HT-29 (cell line): ENCODE measurements around the gene IDI1. TPM values are rescaled to one million over a fixed set of nuclear protein-coding genes. Genes with fewer than 3 reads are reported as not detected.
"Not testable (repeated sequence)": the region's sequence is repeated elsewhere in the genome, so short reads cannot be mapped to it uniquely, and the experiment has no call there.

Source experiments
- DNase-seq: peaks from one replicate; pipeline ENCODE4 v3.0.0-alpha.2; 2015; ENCODE audit warnings: low spot score
- total RNA-seq: library from RNA; depleted of rRNA; stranded (reverse); fragments of >200 nt; shearing (Covaris generic); gene quantifications from 2 replicates; pipeline ENCODE4 v1.2.3, GENCODE V29; 2014; rRNA removed

IDI1 gene
- 66.9 and 70.7 TPM in 2 replicates for total RNA-seq

DNA sequence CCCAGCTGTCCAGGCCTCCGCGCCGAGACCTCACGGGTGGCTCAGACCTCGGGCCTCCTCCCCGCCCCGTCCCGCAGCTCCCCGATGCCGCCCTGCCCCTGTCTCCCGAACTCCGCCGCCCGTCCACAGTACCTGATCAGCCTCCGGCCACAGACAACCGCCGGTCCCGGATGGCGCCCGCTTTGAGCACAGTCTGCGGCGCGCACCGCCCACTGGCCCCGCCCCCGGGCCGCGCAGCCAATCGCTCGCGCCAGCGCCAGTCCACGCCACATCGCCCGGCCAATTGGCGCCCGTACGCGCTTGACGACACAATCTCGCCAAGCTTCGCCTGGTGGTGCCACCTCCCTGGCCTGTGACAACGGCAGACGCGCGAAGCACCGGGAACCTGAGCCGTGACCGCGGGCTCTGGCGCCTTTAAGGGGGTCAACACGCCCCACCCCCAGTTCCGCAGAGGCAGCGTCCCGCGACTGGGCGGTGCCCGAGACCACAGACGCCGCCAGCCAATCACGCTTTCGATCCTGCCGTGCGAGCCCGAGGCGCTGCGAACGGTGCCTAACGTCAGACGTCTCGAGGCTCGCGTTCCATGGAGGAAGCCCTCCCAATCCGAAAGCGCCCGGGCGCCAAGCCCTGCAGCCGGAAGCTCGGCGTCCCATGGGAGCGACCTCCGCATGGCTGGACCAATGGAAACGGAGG, at the start of gene IDI1:
TSS of gene IDI1 (minus strand) at position 388 of the 693 bp plus-strand sequence. CDS start at position 272, 116 bp downstream.
- peak; percentile 99 for DNase-seq

DNA sequence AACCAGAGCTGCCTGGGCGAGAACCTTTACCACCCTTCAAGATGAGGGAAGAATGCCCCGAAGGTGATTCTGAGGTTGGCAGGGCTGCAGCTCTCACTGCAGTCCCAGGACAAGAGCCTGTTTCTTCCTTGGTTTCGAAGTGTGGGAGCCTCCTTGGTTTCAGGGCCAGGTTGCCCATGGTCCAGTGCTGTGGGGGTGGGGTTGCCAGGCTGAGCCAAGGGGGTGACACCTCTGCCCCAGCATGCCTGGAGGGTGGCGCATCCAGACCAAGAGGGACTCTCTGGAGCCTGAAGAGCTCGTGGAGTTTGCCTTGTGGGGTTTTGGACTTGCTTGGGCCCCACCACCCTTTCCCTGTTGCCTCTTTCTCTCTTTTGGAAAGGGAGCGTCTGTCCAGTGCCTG, 48.5 kb upstream of the IDI1 start:
- DNase-seq = no peak

DNA sequence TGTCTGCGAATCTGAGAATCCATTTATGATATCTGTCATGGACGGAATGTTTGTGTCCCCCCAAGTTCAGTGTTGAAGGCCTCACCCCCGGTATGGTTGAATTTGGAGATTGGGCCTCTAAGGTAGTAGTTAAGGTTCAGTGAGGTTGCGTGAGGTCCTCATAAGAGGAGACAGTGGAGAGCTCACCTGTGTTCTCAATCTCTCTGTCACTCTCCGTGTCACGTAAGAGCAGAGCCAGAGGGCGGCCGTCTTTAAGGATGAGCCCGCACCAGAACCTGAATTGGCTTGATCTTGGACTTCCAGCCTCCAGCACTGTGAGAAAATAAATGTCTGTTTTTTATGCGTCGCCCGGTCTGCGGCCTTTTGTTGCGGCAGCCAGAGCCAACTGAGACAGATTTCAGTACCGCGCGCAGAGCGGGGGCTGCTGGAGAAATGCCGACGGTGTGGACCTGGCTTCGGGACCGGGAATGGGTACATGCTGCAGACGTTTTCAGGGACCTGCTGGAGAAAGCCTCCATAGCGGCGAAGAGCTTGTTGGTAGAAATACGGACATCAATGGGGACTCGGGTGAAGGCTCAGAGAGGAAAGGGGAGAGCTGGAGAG, 47.5 kb upstream of the IDI1 start:
- no peak for DNase-seq

DNA sequence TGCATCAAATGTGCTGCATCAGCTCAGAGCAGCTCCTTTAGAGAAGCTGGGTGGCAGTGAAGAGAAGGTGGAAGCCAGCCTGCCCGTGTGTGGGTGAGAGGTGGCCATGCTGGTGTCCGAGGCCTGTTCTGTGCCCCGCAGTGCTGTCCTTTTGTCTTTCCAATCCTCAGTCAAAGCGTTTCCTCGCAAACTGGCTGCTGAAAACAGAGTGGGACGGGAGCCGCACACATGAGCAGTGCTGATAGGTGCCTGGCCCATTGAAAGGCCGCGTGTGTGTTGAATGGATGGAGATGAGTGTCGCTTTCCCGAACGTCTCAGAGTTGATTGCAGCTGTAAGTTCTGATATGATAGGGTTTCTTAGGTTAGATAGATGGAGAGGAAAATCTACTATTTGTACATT, 46.6 kb upstream of the IDI1 start:
- DNase-seq = no peak

DNA sequence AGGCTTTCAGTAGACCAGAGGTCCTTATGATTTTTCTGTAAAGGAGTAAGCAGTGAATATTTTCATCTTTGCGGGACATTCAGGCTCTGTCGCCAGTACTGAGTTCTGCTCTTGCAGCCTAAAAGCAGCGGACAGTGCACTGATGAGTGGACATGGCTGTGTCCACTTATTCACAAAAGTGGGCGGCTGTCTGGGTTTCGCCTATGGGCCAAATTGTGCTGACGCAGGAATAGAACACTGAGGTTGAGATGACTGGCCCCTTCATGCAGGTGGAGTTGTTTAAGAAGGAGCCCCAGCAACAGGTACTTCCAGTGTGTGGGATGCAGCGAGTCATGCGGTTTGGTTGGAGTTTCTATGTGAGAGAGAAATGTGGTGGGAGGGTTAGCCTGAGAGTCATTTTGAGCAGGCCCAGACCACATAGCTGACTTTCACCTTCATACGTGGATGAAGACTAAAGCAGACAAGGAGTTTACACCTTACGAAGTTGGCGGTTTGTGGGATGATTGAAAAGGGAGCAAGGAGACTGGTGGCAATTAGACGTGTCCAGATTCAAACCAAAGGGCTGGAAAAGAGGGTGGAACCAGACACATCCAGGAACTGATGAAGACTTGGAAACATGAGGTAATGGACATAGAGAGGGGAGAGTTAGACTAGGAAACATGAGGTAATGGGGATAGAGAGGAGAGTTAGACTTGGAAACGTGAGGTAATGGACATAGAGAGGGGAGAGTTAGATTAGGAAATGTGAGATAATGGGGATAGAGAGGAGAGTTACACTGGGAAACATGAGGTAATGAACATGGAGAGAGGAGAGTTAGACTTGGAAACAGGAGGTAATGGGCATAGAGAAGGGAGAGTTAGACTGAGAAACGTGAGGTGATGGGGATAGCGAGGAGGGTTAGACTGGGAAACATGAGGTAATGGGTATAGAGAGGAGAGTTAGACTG, 45.5 kb upstream of the IDI1 start:
- DNase-seq = no peak

DNA sequence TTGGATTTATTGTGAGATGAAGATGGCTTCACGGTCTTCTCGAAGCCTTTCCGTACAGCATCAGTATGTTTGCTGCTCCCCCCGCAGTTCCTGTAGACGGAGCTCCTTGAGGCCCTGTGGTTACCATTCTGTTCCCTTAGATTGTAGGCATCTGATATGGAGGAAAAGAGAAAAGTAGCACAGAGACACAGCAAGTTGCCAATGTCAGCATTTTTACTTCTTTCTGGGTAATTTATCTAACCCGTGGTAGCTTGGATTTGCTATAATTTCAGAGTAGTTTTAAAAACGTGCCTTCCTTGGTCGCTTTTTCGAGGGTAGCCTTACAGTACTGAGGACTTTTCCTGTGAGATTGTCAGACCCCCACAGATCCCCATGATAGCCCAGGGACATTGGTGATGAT, 44.8 kb upstream of the IDI1 start:
- no peak for DNase-seq

DNA sequence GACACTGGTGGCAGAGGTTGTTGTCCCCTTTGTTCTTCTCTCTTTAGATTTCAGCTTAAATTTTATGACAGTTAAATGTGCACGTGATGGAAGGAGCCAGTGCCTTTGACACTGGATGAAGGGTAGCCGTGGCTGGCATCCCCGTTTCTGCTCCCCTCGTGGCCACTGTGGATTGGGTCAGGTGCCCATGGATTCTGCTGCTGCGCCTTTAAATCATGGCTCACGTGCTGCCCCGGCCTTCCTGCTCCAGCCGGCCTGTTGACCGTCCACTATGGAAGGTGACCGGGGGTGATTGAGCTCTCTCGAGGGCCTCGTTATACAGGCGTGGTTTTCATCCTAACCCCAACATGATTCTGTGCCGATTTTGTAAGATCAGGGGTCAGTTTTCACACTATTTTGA, 41.8 kb upstream of the IDI1 start:
- no peak for DNase-seq

DNA sequence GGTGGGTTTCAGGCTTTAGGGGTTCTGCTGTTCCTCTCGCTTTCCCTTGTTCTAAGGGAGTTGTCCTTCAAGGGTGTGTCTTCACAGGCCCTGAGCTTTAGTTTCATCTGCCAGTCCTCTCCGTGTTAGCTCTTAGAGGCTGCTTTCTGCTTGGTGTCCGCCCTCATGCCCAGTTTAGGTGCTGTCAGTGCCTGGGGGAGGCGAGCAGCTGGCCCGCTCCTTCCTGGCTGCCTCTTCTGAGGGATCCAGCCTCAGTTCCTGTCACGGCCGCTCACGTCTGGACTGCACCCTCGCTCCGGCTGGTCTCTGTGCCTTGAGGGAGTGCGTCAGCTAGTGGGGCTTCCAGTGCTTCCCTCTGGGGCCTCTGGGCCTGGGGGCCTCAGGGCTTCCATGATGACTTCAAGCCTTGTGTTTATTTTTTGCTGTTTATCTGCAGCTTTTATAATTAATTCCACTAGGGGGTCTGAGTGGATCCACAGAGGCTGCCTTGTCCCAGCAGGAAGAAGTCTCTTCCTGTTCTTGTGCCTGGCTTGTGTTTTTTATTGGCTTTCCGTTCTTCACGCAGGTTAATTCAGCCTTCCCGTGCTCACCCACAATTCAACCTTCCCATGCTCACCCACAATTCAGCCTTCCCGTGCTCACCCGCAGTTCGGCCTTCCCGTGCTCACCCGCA, 40.2 kb upstream of the IDI1 start:
- no peak for DNase-seq

DNA sequence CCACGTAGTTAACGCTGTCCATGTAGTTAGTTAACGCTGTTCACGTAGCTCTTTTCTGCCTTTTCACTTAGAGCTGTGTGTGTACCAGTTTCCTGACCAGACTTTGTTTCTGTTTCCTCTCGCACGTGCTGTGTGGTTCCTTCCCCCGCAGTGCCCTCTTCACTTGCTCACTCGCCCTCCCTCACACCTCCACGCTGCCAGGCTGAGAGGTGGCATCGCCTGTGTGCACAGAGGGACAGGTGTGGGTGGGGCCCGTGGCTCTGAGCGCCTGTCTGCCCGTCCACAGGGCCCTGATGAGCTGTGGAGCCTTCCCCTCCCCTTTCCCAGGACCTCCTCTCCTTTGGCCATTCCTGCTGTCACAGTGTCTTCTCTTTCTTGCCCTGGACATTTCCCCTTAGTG, 37.9 kb upstream of the IDI1 start:
- no peak for DNase-seq

DNA sequence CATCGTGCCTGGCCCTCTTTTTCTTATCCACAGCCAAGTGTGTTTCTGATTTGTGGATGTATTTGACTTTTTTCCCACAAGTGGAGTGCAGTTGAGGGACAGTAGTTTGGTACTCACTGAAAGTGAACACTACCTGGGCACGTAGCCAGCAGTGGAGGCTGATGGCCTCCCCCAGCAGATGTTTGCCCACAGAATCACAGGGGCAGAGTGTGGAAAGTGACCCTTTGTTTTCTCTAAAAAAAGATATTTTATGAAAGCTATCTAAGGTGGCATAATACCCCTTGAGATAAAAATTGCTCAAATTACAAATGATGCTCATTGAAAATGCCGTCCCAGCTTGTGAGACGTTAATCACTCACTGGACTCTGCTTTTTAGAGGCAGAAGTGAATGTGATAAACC, 36.3 kb upstream of the IDI1 start:
- no peak for DNase-seq

DNA sequence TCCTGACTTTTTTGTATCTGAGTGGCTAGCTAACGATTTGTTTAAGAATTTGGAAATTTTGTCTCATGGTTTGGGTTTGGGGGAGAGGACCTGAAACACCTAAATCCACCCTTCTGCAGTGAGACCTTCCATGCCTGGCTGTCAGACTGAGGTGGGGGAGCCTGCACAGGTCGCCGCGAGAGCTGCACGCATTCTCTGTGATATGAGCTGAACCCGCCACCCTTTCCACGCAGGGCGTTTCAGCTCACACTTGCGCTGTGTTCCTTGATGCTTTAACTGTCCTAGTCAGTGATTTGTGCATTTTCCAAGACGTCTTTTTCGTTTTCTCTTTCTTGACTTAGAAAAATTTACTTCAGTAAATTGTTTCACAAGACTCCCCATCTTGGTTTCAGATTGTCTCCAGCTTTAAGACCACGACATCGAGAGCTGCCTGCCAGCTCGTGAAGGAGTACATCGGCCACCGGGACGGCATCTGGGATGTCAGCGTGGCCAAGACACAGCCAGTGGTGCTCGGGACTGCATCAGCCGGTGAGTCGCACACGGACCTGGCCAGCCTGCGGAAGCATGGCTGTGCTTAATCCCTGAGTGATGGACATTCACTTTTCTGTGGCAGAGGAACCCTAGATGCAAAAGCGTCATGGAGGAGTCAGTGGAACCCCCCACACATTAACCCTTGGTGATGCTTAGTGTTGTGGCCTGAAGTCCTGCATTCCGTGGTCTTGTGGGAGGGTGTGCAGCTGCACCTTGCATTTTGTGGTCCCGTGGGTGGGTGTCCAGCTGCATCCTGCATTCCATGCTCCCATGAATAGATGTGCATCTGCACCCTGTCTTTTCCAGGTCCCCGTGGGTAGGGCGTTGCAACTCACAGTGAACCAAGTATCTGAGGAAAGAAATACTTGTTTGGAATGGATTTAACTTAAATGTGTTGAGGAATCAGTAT, 35.4 kb upstream of the IDI1 start:
- DNase-seq = no peak

DNA sequence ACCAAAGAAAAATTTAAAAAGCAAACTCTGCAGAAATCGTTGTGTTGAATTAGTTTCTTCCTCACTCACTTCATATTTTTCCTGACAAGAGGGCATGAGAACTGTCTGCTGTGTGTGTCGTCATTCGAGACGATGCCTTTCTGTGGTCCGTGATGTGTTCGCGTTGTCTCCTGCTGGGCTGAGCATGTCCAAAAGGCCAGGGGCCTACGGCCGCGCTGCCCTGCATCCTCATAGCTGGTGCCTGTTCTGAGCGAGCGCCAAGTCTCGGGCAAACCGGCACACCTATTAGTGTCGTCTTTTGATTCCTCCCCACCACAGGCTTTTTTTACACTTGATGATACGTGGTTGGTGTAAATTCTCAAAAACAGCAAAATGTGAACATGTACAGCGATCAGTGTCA, 34.7 kb upstream of the IDI1 start:
- no peak for DNase-seq

DNA sequence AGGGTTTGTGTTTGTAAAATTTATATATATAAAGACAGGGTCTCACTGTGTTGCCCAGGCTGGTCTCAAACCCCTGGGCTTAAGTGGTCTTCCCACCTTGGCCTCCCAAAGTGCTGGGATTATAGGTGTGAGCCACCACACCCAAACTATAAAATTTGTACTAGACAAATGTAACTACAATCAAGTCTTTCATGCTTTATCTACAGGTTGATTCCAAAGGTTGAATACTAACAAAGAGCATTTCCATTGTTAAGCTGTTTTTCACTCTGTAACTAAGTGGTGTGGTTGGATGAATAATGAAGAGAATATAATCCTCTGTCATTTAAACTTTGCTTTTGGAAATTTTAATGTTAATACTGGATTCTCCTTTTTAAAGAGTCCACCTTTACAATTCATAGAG, 29.7 kb upstream of the IDI1 start:
- no peak for DNase-seq

DNA sequence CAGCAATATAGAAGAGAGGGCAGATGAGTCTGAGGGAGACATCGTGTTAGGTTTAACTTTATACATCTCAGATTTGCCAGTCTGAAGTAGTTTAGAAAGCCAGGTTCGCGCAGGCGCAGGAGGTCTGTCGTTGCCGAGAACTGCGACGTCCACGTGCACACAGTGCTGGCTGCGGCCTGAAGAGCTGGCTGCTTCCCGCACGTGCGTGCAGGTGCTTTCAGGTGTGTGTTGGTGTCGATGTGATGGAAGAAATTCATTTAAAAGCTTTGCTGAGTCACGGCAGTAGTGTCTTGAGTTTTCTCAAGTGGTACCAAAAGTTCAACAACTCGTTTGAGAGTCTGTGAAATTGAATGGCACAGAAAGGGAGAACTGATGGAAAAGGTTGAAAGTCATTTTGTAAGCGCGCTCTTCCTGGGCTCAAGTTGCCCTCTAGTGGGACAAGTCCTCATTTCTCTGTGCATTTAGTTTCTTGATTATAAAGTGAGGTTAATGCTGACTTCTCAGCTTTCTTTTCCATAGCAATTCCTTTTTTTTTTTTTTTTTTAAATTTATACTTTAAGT, 25.9 kb upstream of the IDI1 start:
- DNase-seq = no peak

DNA sequence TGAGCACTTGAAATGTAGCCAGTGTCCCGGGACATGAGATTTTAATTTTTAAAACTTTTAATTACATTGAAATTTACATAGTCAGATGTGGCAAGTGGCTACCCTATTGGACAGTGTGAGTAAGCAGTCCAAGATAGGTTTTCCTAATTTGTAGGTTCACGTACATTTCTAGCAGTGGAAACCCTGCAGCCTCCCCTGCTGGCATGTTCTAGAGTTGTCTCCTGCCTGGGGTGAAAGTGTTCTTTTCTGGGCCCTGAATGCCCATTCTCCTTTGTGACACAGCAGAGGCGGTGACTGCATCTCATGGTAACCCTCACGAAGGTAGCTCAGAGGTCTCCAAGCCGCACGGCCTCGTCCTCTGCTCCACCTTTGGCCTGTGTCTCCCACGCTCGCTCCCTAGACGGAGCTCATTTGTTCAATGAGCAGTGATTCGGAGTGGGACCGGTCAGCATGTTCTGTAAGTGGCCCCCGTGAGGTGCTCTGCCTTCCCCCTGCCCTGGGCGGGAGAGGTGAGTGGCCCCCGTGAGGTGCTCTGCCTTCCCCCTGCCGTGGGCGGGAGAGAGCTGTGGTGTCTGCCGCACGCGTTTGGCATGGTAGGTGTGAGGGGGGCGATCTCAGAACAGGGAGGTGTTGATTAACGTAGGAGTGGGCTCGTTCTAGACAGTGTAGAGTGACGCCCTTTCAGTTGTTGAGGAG, 25.3 kb upstream of the IDI1 start:
- DNase-seq = peak; percentile 3

DNA sequence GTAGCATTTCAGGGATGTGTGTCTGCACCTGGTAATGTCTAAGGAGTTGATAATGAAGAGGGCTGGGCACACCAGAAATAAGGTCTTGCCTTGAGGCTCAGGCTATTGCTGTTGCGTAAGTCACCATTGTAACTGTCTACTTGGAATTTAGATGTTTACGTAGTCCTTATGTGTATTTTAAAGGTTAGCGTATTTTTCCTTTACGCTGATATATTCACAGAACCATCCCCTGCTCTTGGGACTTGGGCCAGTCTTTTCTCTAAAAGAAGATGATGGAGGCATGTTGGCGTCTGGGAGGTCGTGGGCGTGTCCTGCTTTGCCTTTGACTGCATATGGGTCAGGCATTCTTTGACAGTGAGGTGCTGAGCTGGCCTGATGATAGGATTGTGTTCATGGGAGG, 22.0 kb upstream of the IDI1 start:
- no peak for DNase-seq

DNA sequence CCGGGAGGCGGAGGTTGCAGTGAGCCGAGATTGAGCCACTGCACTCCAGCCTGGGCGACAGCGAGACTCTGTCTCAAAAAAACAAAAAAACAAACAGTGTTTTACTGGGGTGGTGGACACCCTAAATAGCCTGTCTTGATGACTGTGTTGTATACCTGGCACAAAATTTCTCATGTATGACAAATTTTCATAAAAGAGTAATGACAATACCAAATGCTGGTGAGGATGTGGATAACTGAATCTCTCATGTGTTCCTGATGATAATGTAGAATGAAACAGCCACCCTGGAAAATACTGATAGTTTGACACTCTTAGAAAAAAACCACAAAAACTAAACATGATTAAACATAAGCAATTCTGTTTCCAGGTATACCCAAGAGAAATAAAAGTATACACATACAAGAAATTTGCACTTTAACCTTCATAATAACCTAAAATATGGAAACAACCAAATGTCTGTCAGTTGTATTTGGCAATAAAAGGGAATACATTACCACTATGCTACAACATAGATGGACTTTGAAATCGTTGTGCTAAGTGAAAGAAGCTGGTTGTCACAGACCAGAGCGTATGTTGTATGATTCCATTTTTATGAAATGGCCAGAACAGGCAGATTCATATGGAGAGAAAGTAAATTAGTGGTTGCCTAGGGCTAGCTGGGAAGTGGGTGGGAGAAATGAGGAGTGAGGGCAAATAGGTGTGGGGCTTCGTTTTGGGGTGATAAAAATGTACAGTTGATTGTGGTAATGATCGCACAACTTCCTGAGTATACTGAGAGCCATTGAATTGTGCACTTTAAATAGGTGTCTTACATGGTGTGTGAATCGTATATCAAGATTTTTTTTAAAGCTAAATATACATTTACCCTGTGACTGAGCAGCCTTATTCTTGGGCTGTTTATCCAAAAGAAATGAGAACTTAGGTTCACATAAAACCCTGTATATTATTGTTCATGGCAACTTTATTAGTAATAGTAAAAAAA, 19.8 kb upstream of the IDI1 start:
- no peak for DNase-seq

DNA sequence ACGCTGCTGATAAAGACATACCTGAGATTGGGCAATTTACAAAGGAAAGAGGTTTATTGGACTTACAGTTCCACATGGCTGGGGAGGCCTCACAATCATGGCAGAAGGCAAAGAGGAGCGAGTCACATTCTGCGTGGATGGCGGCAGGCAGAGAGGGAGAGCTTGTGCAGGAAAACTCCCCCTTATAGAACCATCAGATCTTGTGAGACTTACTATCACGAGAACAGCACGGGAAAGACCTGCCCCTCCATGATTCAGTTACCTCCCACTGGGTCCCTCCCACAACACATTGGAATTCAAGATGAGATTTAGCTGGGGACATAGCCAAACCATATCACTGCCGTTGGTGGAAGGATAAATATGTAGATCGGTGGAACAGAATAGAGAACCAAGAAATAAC, 17.8 kb upstream of the IDI1 start:
- DNase-seq = not testable (repeated sequence)

DNA sequence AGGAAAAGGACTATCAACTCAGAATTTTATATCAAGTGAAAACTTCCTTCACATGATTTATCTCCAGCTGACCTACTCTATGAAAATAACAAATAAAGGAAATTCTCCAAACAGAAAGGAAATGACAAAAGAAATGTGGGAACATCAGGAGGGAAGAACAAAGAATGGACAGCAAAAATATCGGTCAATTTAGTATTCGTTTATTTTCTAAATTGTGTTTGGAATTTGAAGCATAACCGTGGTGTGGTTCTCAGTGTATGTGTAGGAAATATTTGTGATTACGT, 16.0 kb upstream of the IDI1 start:
- DNase-seq = no peak
